ENCODE measurements around the gene SLC6A18. TPM values are rescaled to one million over a fixed set of nuclear protein-coding genes. Genes with fewer than 3 reads are reported as not detected.
"Not testable (repeated sequence)": the region's sequence is repeated elsewhere in the genome, so short reads cannot be mapped to it uniquely, and the experiment has no call there.

Gene SLC6A18
- total and polyA plus RNA-seq, 9 donors, result not detected

GRCh38 chr5:1282131-1282992 is 57.2 kb downstream of the SLC6A18 start:
- H3K4me3 ChIP-seq (ENCODE audit: low read length), result no peak overlapping the region
- no peak overlapping the region for H3K27ac ChIP-seq (ENCODE audit: low read length)
- 58% methylated on average over 35 of the region's 37 CpGs for WGBS (ENCODE audit: insufficient coverage)
- H3K9me3 ChIP-seq (replicated peaks; ENCODE audit: control insufficient read depth, low read depth, low read length), result no peaks in the 10 kb centered on the region
- DNase-seq, result peak; percentile 16
- no peaks in the 10 kb centered on the region for H3K36me3 ChIP-seq (ENCODE audit: control insufficient read depth, insufficient read depth, low read length)
- H3K4me1 ChIP-seq (ENCODE audit: control insufficient read depth, insufficient read depth, low read length), result no peaks in the 10 kb centered on the region
- H3K27me3 ChIP-seq (ENCODE audit: control insufficient read depth, insufficient read depth, low read length), result no peaks in the 10 kb centered on the region

GRCh38 chr5:1282993-1283728 is 58.0 kb downstream of the SLC6A18 start:
- DNase-seq, result not testable (repeated sequence)

GRCh38 chr5:1283729-1284041 is 58.5 kb downstream of the SLC6A18 start:
- not testable (repeated sequence) for H3K27me3 ChIP-seq (ENCODE audit: control insufficient read depth, insufficient read depth, low read length); H3K9me3 ChIP-seq (replicated peaks; ENCODE audit: control insufficient read depth, low read depth, low read length); H3K27ac ChIP-seq (ENCODE audit: low read length); DNase-seq; H3K4me1 ChIP-seq (ENCODE audit: control insufficient read depth, insufficient read depth, low read length); H3K36me3 ChIP-seq (ENCODE audit: control insufficient read depth, insufficient read depth, low read length); H3K4me3 ChIP-seq (ENCODE audit: low read length)
- WGBS (ENCODE audit: insufficient coverage), result 94% methylated on average over 11 of the region's 16 CpGs

More at GRCh38 chr5:1282993-1283728, 58.0 kb downstream of the SLC6A18 start:
- H3K36me3 ChIP-seq (ENCODE audit: control insufficient read depth, insufficient read depth, low read length); H3K9me3 ChIP-seq (replicated peaks; ENCODE audit: control insufficient read depth, low read depth, low read length); H3K27me3 ChIP-seq (ENCODE audit: control insufficient read depth, insufficient read depth, low read length); H3K4me1 ChIP-seq (ENCODE audit: control insufficient read depth, insufficient read depth, low read length); H3K4me3 ChIP-seq (ENCODE audit: low read length); H3K27ac ChIP-seq (ENCODE audit: low read length): not testable (repeated sequence)
- WGBS (ENCODE audit: insufficient coverage), result 90% methylated on average over 12 of the region's 40 CpGs

- not testable (repeated sequence) for H3K9me3 ChIP-seq (replicated peaks; ENCODE audit: control insufficient read depth, low read depth, low read length); H3K4me1 ChIP-seq (ENCODE audit: control insufficient read depth, insufficient read depth, low read length); H3K36me3 ChIP-seq (ENCODE audit: control insufficient read depth, insufficient read depth, low read length); H3K4me3 ChIP-seq (ENCODE audit: low read length); DNase-seq; H3K27me3 ChIP-seq (ENCODE audit: control insufficient read depth, insufficient read depth, low read length); H3K27ac ChIP-seq (ENCODE audit: low read length)
- WGBS (ENCODE audit: insufficient coverage), result 77% methylated on average over 21 of the region's 27 CpGs
Observed at GRCh38 chr5:1284336-1284970, 59.3 kb downstream of the SLC6A18 start.

- Histone ChIP-seq H3K27ac (ENCODE audit: low read length) (no peak overlapping the region), H3K4me3 (ENCODE audit: low read length) (no peak overlapping the region), H3K4me1 (ENCODE audit: control insufficient read depth, insufficient read depth, low read length) (no peaks in the 10 kb centered on the region), H3K36me3 (ENCODE audit: control insufficient read depth, insufficient read depth, low read length) (no peaks in the 10 kb centered on the region), H3K27me3 (ENCODE audit: control insufficient read depth, insufficient read depth, low read length) (no peaks in the 10 kb centered on the region), H3K9me3 (replicated peaks; ENCODE audit: control insufficient read depth, low read depth, low read length) (no peaks in the 10 kb centered on the region)
- no peak for DNase-seq
- WGBS (ENCODE audit: insufficient coverage), result 82% methylated on average over 8 of the region's 12 CpGs
Observed at GRCh38 chr5:1285141-1285540, 60.0 kb downstream of the SLC6A18 start.

- Histone ChIP-seq H3K9me3 (replicated peaks; ENCODE audit: control insufficient read depth, low read depth, low read length) (no peaks in the 10 kb centered on the region), H3K36me3 (ENCODE audit: control insufficient read depth, insufficient read depth, low read length) (no peaks in the 10 kb centered on the region), H3K27me3 (ENCODE audit: control insufficient read depth, insufficient read depth, low read length) (no peaks in the 10 kb centered on the region), H3K27ac (ENCODE audit: low read length) (no peak overlapping the region), H3K4me1 (ENCODE audit: control insufficient read depth, insufficient read depth, low read length) (no peaks in the 10 kb centered on the region), H3K4me3 (ENCODE audit: low read length) (no peak overlapping the region)
- 88% methylated on average over 24 of the region's 25 CpGs for WGBS (ENCODE audit: insufficient coverage)
- DNase-seq, result no peak
Observed at GRCh38 chr5:1285883-1286291, 60.7 kb downstream of the SLC6A18 start.

GRCh38 chr5:1288439-1289335 is 63.5 kb downstream of the SLC6A18 start:
- Histone ChIP-seq H3K4me3 (ENCODE audit: low read length) (no peak overlapping the region), H3K4me1 (ENCODE audit: control insufficient read depth, insufficient read depth, low read length) (no peaks in the 10 kb centered on the region), H3K36me3 (ENCODE audit: control insufficient read depth, insufficient read depth, low read length) (no peaks in the 10 kb centered on the region), H3K27ac (ENCODE audit: low read length) (no peak overlapping the region), H3K27me3 (ENCODE audit: control insufficient read depth, insufficient read depth, low read length) (peaks cover 17% of the 10 kb centered on the region), H3K9me3 (replicated peaks; ENCODE audit: control insufficient read depth, low read depth, low read length) (no peaks in the 10 kb centered on the region)
- no peak for DNase-seq
- WGBS (ENCODE audit: insufficient coverage), result 93% methylated on average over 22 of the region's 37 CpGs

- not testable (repeated sequence) for H3K4me3 ChIP-seq (ENCODE audit: low read length); DNase-seq; H3K27ac ChIP-seq (ENCODE audit: low read length); H3K9me3 ChIP-seq (replicated peaks; ENCODE audit: control insufficient read depth, low read depth, low read length); H3K4me1 ChIP-seq (ENCODE audit: control insufficient read depth, insufficient read depth, low read length); H3K36me3 ChIP-seq (ENCODE audit: control insufficient read depth, insufficient read depth, low read length)
- H3K27me3 ChIP-seq (ENCODE audit: control insufficient read depth, insufficient read depth, low read length), result peaks cover 25% of the 10 kb centered on the region
- WGBS (ENCODE audit: insufficient coverage), result 90% methylated on average over 2 of the region's 32 CpGs
Observed at GRCh38 chr5:1289559-1289958, 64.4 kb downstream of the SLC6A18 start.

GRCh38 chr5:1290956-1291355 is 65.8 kb downstream of the SLC6A18 start:
- no CpG with 5 or more reads among the region's 24 CpGs for WGBS (ENCODE audit: insufficient coverage)
- H3K4me3 ChIP-seq (ENCODE audit: low read length); H3K4me1 ChIP-seq (ENCODE audit: control insufficient read depth, insufficient read depth, low read length); H3K27ac ChIP-seq (ENCODE audit: low read length); H3K36me3 ChIP-seq (ENCODE audit: control insufficient read depth, insufficient read depth, low read length); DNase-seq; H3K9me3 ChIP-seq (replicated peaks; ENCODE audit: control insufficient read depth, low read depth, low read length): not testable (repeated sequence)
- H3K27me3 ChIP-seq (ENCODE audit: control insufficient read depth, insufficient read depth, low read length), result peaks cover 33% of the 10 kb centered on the region

Measured in muscle of leg (tissue), 11 donors.